Stimulated activated CD8-positive, alpha-beta memory T cell treated with anti-CD3 and anti-CD28 coated beads, Interleukin-4, amount 100 ng/mL, for 24 hours (primary cell): ENCODE data around the gene ATP2C1.
"Not testable (repeated sequence)": the region's sequence is repeated elsewhere in the genome, so short reads cannot be mapped to it uniquely, and the experiment has no call there.

Experiments
- DNase-seq: peaks from one replicate; pipeline ENCODE4 v3.0.0-alpha.2; 2020; ENCODE audit warnings: low read depth

Gene ATP2C1

DNA sequence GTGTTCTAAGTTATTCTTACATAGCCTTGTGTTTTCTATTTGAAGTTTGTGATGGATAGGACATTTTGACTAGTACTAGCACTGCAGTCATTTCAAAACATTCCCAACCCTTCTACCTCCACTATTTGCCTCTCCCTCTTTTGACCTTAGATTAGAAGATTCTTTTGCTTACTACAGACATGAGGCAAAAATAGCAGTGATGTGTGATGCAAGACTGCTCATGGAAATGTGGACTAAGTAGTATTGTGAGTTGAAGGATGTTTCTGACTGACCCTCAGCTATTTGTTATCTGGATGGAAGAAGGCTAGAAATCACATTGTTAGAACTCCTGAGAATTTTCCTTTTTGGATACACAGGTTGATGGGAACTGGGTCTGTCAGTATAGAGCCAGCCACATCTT lies 45.9 kb downstream of the ATP2C1 start:
- DNase-seq, result no peak

DNA sequence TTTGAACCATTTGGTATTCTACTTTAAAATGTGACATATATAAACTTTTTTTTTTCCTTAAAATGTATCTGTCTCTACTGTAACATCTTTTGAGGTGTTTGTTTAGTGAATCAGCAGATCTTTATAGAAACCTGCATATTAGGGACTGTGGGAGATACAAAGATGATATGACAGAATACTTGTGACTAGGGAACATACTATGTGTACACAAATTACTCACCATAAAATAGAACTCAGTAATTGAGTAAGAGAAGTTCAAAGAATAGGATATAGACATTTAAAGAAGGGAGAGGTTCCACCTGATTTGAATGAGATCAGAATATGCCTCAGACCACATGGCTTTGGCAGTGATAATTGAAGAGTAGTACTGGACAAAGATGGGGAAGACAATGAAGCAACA lies 47.9 kb downstream of the ATP2C1 start:
- no peak for DNase-seq

DNA sequence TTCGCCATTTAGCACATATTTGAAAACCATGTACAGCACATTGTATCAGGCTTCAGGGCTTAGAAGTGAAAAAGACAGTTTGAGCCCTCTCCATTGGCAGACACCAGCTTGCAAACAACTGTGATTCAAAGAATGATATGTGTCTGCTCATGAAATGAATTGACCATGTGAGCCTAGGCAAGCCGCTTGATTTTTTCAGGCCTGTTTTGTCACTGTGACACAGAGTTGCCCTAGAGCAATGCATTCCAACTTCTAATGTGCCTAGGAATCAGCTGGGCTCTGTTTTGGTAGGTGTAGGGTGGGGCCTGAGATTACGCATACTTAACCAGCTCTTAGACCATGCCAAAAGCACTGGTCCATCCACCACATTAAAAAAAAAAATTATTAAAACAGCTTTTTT lies 53.0 kb downstream of the ATP2C1 start:
- DNase-seq, result no peak

DNA sequence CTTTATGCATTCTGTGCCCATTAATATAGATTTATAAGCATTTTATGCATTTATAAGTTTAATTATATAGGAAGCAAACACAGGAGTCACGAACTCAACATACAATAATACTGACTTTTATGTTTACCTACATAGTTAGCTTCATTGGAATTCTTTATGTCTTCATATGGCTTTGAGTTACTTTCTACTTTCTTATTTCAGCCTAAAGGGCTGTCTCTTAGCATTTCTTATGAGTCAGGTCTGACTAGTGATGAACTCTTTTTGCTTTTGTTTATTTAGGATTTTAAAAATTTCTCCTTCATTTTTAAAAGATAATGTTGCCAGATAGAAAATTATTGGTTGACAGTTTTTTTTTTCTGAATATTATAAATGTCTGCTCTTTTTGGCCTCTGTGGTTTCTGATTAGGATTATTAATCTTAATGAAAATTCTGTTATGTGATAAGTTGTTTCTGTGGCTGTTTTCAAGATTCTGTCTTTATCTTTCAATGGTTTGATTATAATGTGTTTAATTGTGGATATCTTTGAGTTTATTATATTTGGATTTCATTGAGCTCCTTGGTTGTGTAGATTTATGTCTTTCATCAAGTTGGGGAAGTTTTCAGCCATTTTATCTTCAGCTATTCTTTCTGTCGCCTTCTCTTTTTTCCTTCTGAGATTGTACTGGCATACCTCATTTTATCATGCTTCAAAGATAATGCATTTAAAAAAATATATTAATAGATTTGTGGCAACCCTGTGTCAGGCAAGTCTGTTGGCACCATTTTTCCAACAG lies 54.3 kb downstream of the ATP2C1 start:
- no peak for DNase-seq

DNA sequence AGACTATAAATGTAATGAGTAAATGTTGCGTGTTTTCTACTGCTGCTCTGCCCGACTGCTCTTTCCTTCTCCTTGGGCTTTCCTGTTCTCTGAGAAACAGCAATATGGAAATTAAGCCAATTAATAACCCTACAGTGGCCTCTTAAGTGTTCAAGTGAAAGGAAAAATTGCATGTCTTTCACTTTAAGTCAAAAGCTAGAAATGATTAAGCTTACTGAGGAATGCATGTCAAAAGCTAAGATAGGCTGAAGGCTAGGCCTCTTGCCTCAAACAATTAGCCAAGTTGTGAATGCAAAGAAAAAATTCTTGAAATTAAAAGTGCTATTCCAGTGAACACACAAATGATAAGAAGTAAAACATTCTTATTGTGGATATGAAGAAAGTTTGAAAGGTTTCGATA lies 55.0 kb downstream of the ATP2C1 start:
- no peak for DNase-seq

GRCh38 chr3:130950124-130950523 lies 56.2 kb downstream of the ATP2C1 start:
- no peak for DNase-seq

- DNase-seq, result no peak
Observed at GRCh38 chr3:130950641-130951040, 56.8 kb downstream of the ATP2C1 start.

- no peak for DNase-seq
Observed at GRCh38 chr3:130955481-130955880, 61.6 kb downstream of the ATP2C1 start.

- no peak for DNase-seq
Observed at GRCh38 chr3:130956281-130956680, 62.4 kb downstream of the ATP2C1 start.

- no peak for DNase-seq
Observed at GRCh38 chr3:130956721-130957120, 62.8 kb downstream of the ATP2C1 start.

DNA sequence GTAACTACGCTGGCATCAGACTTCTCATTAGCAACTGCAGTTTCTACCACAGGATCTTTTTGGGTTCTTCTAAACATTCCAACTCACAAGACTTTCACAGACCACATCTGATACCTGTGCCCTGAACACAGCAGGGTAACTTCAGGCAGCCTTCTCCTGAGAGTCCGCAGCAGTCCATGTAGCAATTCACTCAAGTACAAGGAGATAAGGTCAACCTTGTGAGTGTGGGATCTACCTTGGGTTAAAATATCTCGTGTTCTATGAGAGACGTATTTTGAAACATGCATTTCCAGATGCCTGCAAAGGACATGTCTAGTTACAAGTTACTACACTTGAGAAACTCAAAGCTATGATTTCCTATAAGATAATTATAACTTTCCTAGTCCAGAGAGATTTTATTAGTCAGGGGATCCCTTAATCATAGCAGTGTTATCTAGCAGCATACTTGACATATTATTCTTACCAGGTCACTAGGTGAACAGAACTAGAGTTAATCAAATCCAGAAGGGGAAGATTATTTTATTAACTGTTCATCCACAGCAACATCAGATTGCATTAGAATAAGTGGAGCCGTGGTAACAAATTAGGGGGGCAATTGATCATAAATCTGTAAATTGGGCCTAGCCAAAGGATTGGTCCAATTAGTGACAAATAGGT lies 66.4 kb downstream of the ATP2C1 start:
- DNase-seq, result no peak

GRCh38 chr3:130961458-130961857 lies 67.6 kb downstream of the ATP2C1 start:
- no peak for DNase-seq

DNA sequence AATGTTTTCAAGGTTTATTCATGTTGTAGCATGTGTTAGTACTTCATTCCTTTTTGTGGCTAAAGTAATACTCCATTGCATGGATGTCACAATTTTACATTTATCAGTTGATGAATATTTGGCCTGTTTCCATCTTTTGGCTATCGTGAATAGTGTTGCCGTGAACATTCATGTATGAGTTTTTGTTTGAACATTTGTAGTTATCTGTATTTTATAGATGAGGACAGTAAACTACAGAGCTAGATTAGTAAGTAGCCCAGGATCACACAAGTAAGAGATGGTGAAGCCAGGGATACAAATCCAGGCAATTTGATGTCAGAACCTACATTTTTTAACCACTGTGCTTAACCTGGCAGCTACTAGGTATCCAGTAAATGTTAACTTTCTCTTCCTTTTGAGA lies 69.6 kb downstream of the ATP2C1 start:
- no peak for DNase-seq

GRCh38 chr3:130963878-130964277 lies 70.0 kb downstream of the ATP2C1 start:
- no peak for DNase-seq

GRCh38 chr3:130967281-130967680 lies 73.4 kb downstream of the ATP2C1 start:
- DNase-seq, result no peak

GRCh38 chr3:130968221-130968620 lies 74.3 kb downstream of the ATP2C1 start:
- DNase-seq, result no peak

- no peak for DNase-seq
Observed at GRCh38 chr3:130969621-130970020, 75.7 kb downstream of the ATP2C1 start.

DNA sequence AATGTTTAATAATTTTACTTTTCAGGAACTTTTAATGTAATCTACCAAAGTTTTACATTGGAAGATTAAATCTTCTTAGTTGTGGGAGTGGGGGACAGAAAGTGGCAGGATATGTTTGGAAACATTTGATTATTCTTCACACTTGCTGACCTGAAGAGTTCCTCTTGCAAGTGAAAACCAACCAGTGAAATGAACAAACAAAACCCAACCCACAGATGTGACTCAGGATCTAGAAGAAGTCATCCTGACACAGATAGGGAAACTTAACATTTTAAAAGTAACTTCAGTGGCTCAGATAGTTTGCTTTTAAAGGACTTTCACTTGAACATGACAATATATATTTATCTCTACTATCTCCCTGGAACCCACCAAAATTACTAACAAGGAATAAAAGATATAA lies 77.3 kb downstream of the ATP2C1 start:
- no peak for DNase-seq

DNA sequence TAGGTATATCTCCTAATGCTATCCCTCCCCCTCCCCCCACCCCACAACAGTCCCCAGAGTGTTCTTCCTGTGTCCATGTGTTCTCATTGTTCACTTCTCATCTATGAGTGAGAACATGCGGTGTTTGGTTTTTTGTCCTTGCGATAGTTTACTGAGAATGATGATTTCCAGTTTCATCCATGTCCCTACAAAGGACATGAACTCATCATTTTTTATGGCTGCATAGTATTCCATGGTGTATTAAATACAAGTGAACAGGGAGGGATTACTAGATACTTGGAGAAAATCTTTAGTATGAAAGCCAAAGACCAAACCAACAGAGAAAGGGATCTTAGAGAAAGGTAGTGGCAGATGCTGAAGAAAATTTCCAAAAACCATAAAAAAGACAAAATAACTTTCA lies 78.7 kb downstream of the ATP2C1 start:
- not testable (repeated sequence) for DNase-seq

- no peak for DNase-seq
Observed at GRCh38 chr3:130973406-130973805, 79.5 kb downstream of the ATP2C1 start.

DNA sequence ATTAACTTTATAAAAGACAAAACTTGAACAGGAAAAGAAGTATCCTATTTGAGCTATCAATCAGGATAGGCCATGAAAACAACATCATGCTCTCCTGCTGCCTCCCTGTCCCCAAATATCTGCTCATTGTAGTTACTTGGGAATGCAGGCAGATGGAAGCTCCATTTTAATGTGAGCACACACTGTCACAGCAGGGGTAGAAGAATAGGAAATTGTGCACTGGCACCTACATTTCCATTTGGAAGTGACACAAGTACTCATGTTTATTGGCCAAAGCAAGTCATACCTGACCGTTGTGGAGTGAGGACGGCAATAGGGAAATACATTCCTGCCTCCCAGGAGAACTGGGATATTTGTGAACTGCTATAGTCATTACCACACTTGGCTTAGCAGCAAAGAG lies 80.3 kb downstream of the ATP2C1 start:
- DNase-seq, result no peak

DNA sequence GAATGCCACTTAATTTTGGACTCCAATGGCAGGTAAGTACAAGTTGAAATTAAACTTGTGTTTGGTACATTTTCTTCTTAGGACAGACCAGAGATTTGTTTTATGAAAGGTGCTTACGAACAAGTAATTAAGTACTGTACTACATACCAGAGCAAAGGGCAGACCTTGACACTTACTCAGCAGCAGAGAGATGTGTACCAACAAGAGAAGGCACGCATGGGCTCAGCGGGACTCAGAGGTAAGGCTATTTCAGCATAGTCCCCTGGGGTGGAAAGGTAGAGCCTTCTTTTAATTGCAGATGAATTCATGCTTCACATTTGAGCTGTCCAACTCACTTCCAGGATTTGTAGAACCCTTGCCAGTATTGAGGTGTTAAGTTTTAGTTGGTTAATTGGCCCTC lies 81.4 kb downstream of the ATP2C1 start:
- no peak for DNase-seq

- DNase-seq, result no peak
Observed at GRCh38 chr3:130976706-130977105, 82.8 kb downstream of the ATP2C1 start.

GRCh38 chr3:130979117-130979516 lies 85.2 kb downstream of the ATP2C1 start:
- DNase-seq, result no peak
